ENCODE data around the gene CLCNKA.

DNA sequence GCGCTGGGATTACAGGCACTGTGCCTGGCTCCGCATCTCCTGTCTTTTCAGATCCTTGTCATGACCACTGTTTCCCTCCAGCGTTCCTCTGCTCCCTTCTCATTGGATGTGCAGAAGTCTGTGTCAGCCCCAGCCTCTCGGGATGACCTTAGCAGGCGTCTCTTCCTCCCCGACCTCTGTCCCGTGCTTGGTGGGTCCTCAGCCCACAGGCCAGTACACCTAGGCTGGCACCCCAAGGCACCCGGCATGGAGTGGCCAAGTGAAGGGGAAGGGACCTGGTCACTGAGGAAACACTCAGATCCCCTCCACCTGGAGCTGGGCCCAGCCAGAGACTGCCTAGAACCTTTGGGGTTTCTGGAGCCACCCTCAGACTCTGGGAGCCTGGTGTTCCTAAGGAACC is 19.4 kb downstream of the CLCNKA start:
- no peak for TF ChIP-seq CEBPB (IDR thresholded peaks at IDR 0.05)
- no peak for TF ChIP-seq USF1 (IDR thresholded peaks at IDR 0.05)
- TF ChIP-seq, protein P1, sequence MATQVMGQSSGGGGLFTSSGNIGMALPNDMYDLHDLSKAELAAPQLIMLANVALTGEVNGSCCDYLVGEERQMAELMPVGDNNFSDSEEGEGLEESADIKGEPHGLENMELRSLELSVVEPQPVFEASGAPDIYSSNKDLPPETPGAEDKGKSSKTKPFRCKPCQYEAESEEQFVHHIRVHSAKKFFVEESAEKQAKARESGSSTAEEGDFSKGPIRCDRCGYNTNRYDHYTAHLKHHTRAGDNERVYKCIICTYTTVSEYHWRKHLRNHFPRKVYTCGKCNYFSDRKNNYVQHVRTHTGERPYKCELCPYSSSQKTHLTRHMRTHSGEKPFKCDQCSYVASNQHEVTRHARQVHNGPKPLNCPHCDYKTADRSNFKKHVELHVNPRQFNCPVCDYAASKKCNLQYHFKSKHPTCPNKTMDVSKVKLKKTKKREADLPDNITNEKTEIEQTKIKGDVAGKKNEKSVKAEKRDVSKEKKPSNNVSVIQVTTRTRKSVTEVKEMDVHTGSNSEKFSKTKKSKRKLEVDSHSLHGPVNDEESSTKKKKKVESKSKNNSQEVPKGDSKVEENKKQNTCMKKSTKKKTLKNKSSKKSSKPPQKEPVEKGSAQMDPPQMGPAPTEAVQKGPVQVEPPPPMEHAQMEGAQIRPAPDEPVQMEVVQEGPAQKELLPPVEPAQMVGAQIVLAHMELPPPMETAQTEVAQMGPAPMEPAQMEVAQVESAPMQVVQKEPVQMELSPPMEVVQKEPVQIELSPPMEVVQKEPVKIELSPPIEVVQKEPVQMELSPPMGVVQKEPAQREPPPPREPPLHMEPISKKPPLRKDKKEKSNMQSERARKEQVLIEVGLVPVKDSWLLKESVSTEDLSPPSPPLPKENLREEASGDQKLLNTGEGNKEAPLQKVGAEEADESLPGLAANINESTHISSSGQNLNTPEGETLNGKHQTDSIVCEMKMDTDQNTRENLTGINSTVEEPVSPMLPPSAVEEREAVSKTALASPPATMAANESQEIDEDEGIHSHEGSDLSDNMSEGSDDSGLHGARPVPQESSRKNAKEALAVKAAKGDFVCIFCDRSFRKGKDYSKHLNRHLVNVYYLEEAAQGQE (IDR thresholded peaks at IDR 0.05; ENCODE audit: low read depth) = no peak
- no peak for TF ChIP-seq YY1 (IDR thresholded peaks at IDR 0.05; ENCODE audit: low read depth)
- no peak for TF ChIP-seq ZBTB7A (IDR thresholded peaks at IDR 0.05; ENCODE audit: low read depth)
- TF ChIP-seq CREB1 (IDR thresholded peaks at IDR 0.05; ENCODE audit: low read depth) = no peak
